Activated T-helper 1 cell treated with Interleukin-2 at 50 U/mL for 16 hours (primary cell): ENCODE results near the gene RMI2.

ENCODE experiments used
- DNase-seq: peaks from one replicate; pipeline ENCODE4 v3.0.0-alpha.2; 2020; ENCODE audit warnings: low read depth

RMI2 gene

GRCh38 chr16:11309895-11310633 is 35.2 kb upstream of the RMI2 start:
- no peak for DNase-seq

- no peak for DNase-seq
Measured at GRCh38 chr16:11310634-11310977, 34.7 kb upstream of the RMI2 start.

GRCh38 chr16:11310997-11311561 is 34.2 kb upstream of the RMI2 start:
- DNase-seq = no peak

- no peak for DNase-seq
Measured at GRCh38 chr16:11312718-11313492, 32.4 kb upstream of the RMI2 start.

GRCh38 chr16:11313493-11314308 is 31.6 kb upstream of the RMI2 start:
- DNase-seq = no peak

- no peak for DNase-seq
Measured at GRCh38 chr16:11314309-11314894, 30.9 kb upstream of the RMI2 start.

- no peak for DNase-seq
Measured at GRCh38 chr16:11315510-11315909, 29.7 kb upstream of the RMI2 start.

- no peak for DNase-seq
Measured at GRCh38 chr16:11316331-11317015, 28.8 kb upstream of the RMI2 start.

- no peak for DNase-seq
Measured at GRCh38 chr16:11318817-11319216, 26.4 kb upstream of the RMI2 start.

- no peak for DNase-seq
Measured at GRCh38 chr16:11319529-11320146, 25.6 kb upstream of the RMI2 start.

GRCh38 chr16:11320170-11320569 is 25.1 kb upstream of the RMI2 start:
- DNase-seq = no peak

- DNase-seq = no peak
Measured at GRCh38 chr16:11321662-11322061, 23.6 kb upstream of the RMI2 start.

- no peak for DNase-seq
Measured at GRCh38 chr16:11322823-11323222, 22.4 kb upstream of the RMI2 start.

GRCh38 chr16:11323551-11324336 is 21.5 kb upstream of the RMI2 start:
- no peak for DNase-seq

- no peak for DNase-seq
Measured at GRCh38 chr16:11325404-11326083, 19.7 kb upstream of the RMI2 start.

GRCh38 chr16:11326084-11326736 is 19.0 kb upstream of the RMI2 start:
- DNase-seq = no peak

GRCh38 chr16:11326737-11327276 is 18.5 kb upstream of the RMI2 start:
- no peak for DNase-seq

GRCh38 chr16:11327277-11328171 is 17.7 kb upstream of the RMI2 start:
- no peak for DNase-seq
